ENCODE results near the gene TMPRSS4.

GRCh38 chr11:118111019-118111743 lies 34.3 kb downstream of the TMPRSS4 start:
- TF ChIP-seq CTCF (conservative IDR thresholded peaks at IDR 0.05; ENCODE audit: low read depth, low read length) (no peak), EZH2 (IDR thresholded peaks at IDR 0.05; ENCODE audit: low read length, unreplicated experiment) (no peak), EZH2phosphoT487 (IDR thresholded peaks at IDR 0.05; ENCODE audit: borderline replicate concordance, low read length) (no peak)

Measured in PC-3 (cell line).